H9 (cell line): ENCODE measurements around the gene TLN1. TPM values are rescaled to one million over a fixed set of nuclear protein-coding genes. Genes with fewer than 3 reads are reported as not detected.

Experiments
- DNase-seq: peaks from one replicate; pipeline ENCODE4 v3.0.0-alpha.2; 2017
- H2AFZ ChIP-seq: one replicate; pipeline ENCODE4 v1.6.1; 2013; ENCODE audit warnings: mild to moderate bottlenecking, low read length, control low read depth, moderate library complexity
- H2AK5ac ChIP-seq: 2 replicates; pipeline ENCODE4 v1.6.1; 2013; ENCODE audit warnings: low read length, control low read depth, mixed read lengths; ENCODE audit not compliant: insufficient read length
- H2BK120ac ChIP-seq: one replicate; pipeline ENCODE4 v1.6.1; 2013; ENCODE audit warnings: low read depth, mild to moderate bottlenecking, low read length, control low read depth, inconsistent platforms; ENCODE audit not compliant: poor library complexity, severe bottlenecking
- H2BK12ac ChIP-seq: 2 replicates; pipeline ENCODE4 v1.6.1; 2013; ENCODE audit warnings: low read length, control low read depth, mixed read lengths, low read depth; ENCODE audit not compliant: insufficient read length
- H2BK15ac ChIP-seq: 2 replicates; pipeline ENCODE4 v1.6.1; 2013; ENCODE audit warnings: low read depth, low read length, control low read depth
- H2BK20ac ChIP-seq: one replicate; pipeline ENCODE4 v1.6.1; 2013; ENCODE audit warnings: low read depth, mild to moderate bottlenecking, low read length, control low read depth, inconsistent platforms; ENCODE audit not compliant: poor library complexity, severe bottlenecking
- H2BK5ac ChIP-seq: 2 replicates; pipeline ENCODE4 v1.6.1; 2013; ENCODE audit warnings: low read length, control low read depth, mixed read lengths; ENCODE audit not compliant: insufficient read length
- H3K14ac ChIP-seq: 2 replicates; pipeline ENCODE4 v1.6.1; 2013; ENCODE audit warnings: low read length, control low read depth; ENCODE audit not compliant: insufficient read depth
- H3K18ac ChIP-seq: 2 replicates; pipeline ENCODE4 v1.6.1; 2013; ENCODE audit warnings: low read depth, mild to moderate bottlenecking, mixed read lengths, low read length, control low read depth; ENCODE audit not compliant: insufficient read length
- H3K23ac ChIP-seq: 2 replicates; pipeline ENCODE4 v1.6.1; 2013; ENCODE audit warnings: low read length, control low read depth, mixed read lengths, low read depth; ENCODE audit not compliant: insufficient read length
- H3K23me2 ChIP-seq: 2 replicates; pipeline ENCODE4 v1.6.1; 2013; ENCODE audit warnings: low read depth, mild to moderate bottlenecking, mixed read lengths, low read length, control low read depth; ENCODE audit not compliant: insufficient read length, poor library complexity, severe bottlenecking
- H3K27ac ChIP-seq: 2 replicates; pipeline ENCODE4 v1.5.1; 2013; ENCODE audit warnings: low read length, control low read depth, mixed read lengths, low read depth; ENCODE audit not compliant: insufficient read length
- H3K27me3 ChIP-seq: 2 replicates; pipeline ENCODE4 v1.6.1; 2013; ENCODE audit warnings: low read length, control low read depth, inconsistent platforms; ENCODE audit not compliant: insufficient read depth
- H3K4ac ChIP-seq: 2 replicates; pipeline ENCODE4 v1.6.1; 2013; ENCODE audit warnings: low read depth, mild to moderate bottlenecking, control low read depth, inconsistent platforms, low read length, moderate library complexity
- H3K4me1 ChIP-seq: 2 replicates; pipeline ENCODE4 v1.6.1; 2013; ENCODE audit warnings: low read length, control low read depth, inconsistent platforms; ENCODE audit not compliant: insufficient read depth
- H3K4me2 ChIP-seq: 2 replicates; pipeline ENCODE4 v1.6.1; 2013; ENCODE audit warnings: low read length, control low read depth, mixed read lengths; ENCODE audit not compliant: insufficient read length, insufficient read depth
- H3K56ac ChIP-seq: 2 replicates; pipeline ENCODE4 v1.6.1; 2013; ENCODE audit warnings: low read depth, mild to moderate bottlenecking, mixed read lengths, low read length, control low read depth; ENCODE audit not compliant: insufficient read length
- H3K79me1 ChIP-seq: 2 replicates; pipeline ENCODE4 v1.6.1; 2013; ENCODE audit warnings: low read depth, mild to moderate bottlenecking, moderate library complexity, low read length, control low read depth, inconsistent platforms; ENCODE audit not compliant: insufficient read depth, poor library complexity, severe bottlenecking
- H3K79me2 ChIP-seq: 2 replicates; pipeline ENCODE4 v1.6.1; 2013; ENCODE audit warnings: low read length, control low read depth, inconsistent platforms; ENCODE audit not compliant: insufficient read depth
- H3K9ac ChIP-seq: 2 replicates; pipeline ENCODE4 v1.6.1; 2013; ENCODE audit warnings: low read length, control low read depth, mixed read lengths; ENCODE audit not compliant: insufficient read length; ENCODE audit errors: extremely low read depth
- H3K9me3 ChIP-seq: one replicate; pipeline ENCODE4 v1.6.1; 2013; ENCODE audit warnings: low read depth, low read length, inconsistent platforms; ENCODE audit not compliant: control insufficient read depth
- H3T11ph ChIP-seq: one replicate; pipeline ENCODE4 v1.6.1; 2013; ENCODE audit warnings: mild to moderate bottlenecking, low read length, control low read depth, inconsistent platforms
- H4K20me1 ChIP-seq: one replicate; pipeline ENCODE4 v1.6.1; 2013; ENCODE audit not compliant: control insufficient read depth, insufficient read length, insufficient read depth
- H4K5ac ChIP-seq: 2 replicates; pipeline ENCODE4 v1.6.1; 2013; ENCODE audit warnings: low read depth, mild to moderate bottlenecking, mixed read lengths, low read length, control low read depth; ENCODE audit not compliant: insufficient read length
- H4K8ac ChIP-seq: replicated peaks from 2 replicates; pipeline ENCODE4 v1.6.1; 2013; ENCODE audit warnings: low read length, control low read depth, mixed read lengths, low read depth; ENCODE audit not compliant: insufficient read length
- H4K91ac ChIP-seq: 2 replicates; pipeline ENCODE4 v1.6.1; 2013; ENCODE audit warnings: low read depth, mild to moderate bottlenecking, moderate library complexity, mixed read lengths, low read length, control low read depth; ENCODE audit not compliant: insufficient read length
- H3K27ac Mint-ChIP-seq, 3 experiments: 2 replicates in 2 of 3; 3 replicates in 1 of 3; pipeline ENCODE4 v1.8.0; 2020 to 2021; ENCODE audit warnings: mixed read lengths in 3 of 3, mild to moderate bottlenecking in 1 of 3, moderate library complexity in 1 of 3
- H3K27me3 Mint-ChIP-seq: 2 replicates; pipeline ENCODE4 v1.8.0; 2021; ENCODE audit warnings: low read depth, mild to moderate bottlenecking, moderate library complexity, mixed read lengths
- H3K36me3 Mint-ChIP-seq, 3 experiments: 2 replicates in 2 of 3; 3 replicates in 1 of 3; pipeline ENCODE4 v1.8.0; 2020 to 2021; ENCODE audit warnings: low read depth in 3 of 3, mixed read lengths in 3 of 3; ENCODE audit not compliant: insufficient read depth in 1 of 3
- H3K4me1 Mint-ChIP-seq, 2 experiments: 2 replicates each; pipeline ENCODE4 v1.8.0; 2020; ENCODE audit warnings: mixed read lengths in 2 of 2
- H3K4me3 Mint-ChIP-seq, 2 experiments: 2 replicates in 1 of 2; 3 replicates in 1 of 2; pipeline ENCODE4 v1.8.0; 2020 to 2021; ENCODE audit warnings: mild to moderate bottlenecking in 2 of 2, mixed read lengths in 2 of 2, moderate library complexity in 1 of 2
- H3K9me3 Mint-ChIP-seq, 2 experiments: 2 replicates in 1 of 2; 3 replicates in 1 of 2; pipeline ENCODE4 v1.8.0; 2020; ENCODE audit warnings: mild to moderate bottlenecking in 2 of 2, mixed read lengths in 2 of 2, moderate library complexity in 1 of 2
- CTCF ChIP-seq: fragments of 200-600 bp; sonication (generic); conservative IDR thresholded peaks from 3 replicates; pipeline ENCODE4 v1.8.0; 2021; ENCODE audit warnings: antibody characterized with exemption, mild to moderate bottlenecking
- WGBS: extraction: QIAGEN DNeasy Blood & Tissue Kit; methylation state at CpG from one replicate; pipeline ENCODE4 v1.1.7; 2013; ENCODE audit warnings: missing lambda C conversion rate, low lambda C conversion rate, mixed read lengths; ENCODE audit not compliant: insufficient read length; ENCODE audit errors: extremely low coverage; 5-methylcytosine and 5-hydroxymethylcytosine counted together
- total RNA-seq: library from RNA; stranded (reverse); gene quantifications from 2 replicates; pipeline ENCODE4 v1.2.1, GENCODE V29; 2021

TLN1 gene
- total RNA-seq, 1 experiment from 2014 or later = 102 TPM

DNA sequence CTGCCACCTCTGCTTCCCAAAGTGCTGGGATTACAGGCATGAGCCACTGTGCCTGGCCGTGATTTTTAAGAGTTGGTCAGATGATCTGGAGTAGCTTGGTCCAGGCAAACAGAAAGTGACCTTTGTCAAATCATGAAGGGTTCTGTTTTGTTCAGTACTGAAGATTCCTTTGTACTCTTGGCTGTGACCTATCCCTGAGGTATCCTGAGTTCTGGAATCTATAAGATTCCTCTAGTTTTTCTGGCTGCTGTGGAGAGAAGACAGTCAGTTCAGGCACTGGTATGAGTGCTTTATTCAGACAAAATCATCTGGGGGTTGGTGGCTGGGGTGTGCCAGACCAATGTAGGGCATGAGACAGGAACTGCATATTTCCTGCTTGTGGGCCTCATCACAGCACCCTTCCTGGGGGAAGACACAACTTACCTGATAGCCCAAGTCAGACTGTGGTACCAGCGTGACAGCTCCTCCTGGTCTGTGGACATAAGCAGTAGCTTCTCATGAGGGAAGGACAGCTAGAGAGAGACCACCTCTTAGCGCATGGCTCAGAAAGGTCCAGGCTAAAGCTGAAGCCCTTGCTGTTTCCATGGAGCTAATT, 70.1 kb downstream of the TLN1 start:
- Histone ChIP-seq H2AK5ac (no peak overlapping the region), H3K9me3 (no peaks in the 10 kb centered on the region), H3K56ac (no peak overlapping the region), H3K27me3 (no peaks in the 10 kb centered on the region), H4K91ac (no peak overlapping the region), H2BK120ac (no peak overlapping the region), H3K4me2 (no peak overlapping the region), H2BK15ac (no peak overlapping the region), H3T11ph (no peak overlapping the region), H2AFZ (no peak overlapping the region), H3K79me1 (no peaks in the 10 kb centered on the region), H3K9ac (no peak overlapping the region), H3K79me2 (no peaks in the 10 kb centered on the region), H2BK5ac (no peak overlapping the region), H3K4me1 (peaks cover 3% of the 10 kb centered on the region; the same call in 1 of the 2 replicates), H3K23ac (no peak overlapping the region), H4K8ac (no peak overlapping the region), H4K5ac (no peak overlapping the region), H3K18ac (no peak overlapping the region), H2BK12ac (no peak overlapping the region), H4K20me1 (no peaks in the 10 kb centered on the region), H3K27ac (no peak overlapping the region), H3K14ac (no peak overlapping the region), H2BK20ac (no peak overlapping the region), H3K23me2 (peaks cover 19% of the 10 kb centered on the region), H3K4ac (no peak overlapping the region)
- H3K4me1 Mint-ChIP-seq = peaks cover 33 to 43% of the 10 kb centered on the region in 2 experiments
- H3K27ac Mint-ChIP-seq = peak overlapping the region in 1 of 3 experiments; percentile 40; a peak in 2 of 7 replicates
- no CpG with 5 or more reads among the region's 3 CpGs for WGBS
- peaks cover 2 to 3% of the 10 kb centered on the region in 2 experiments; a peak in 3 of 5 replicates for H3K9me3 Mint-ChIP-seq
- no peak overlapping the region for H3K4me3 Mint-ChIP-seq
- H3K27me3 Mint-ChIP-seq = peaks cover 18% of the 10 kb centered on the region
- DNase-seq = no peak
- no peak for TF ChIP-seq CTCF
- H3K36me3 Mint-ChIP-seq = peaks cover 28 to 40% (median 37%) of the 10 kb centered on the region in 3 experiments
